ENCODE results near the gene APP. TPM values are rescaled to one million over a fixed set of nuclear protein-coding genes. Genes with fewer than 3 reads are reported as not detected.
A peak's percentile ranks its signal among the peaks of the same experiment; 100 is the strongest.

Gene APP
- total RNA-seq, 1 experiment from 2014 or later: 560 TPM

- TF ChIP-seq CREB1 (CRISPR knock-in tag; IDR thresholded peaks at IDR 0.05): no peak
- no peak for TF ChIP-seq NR1H2 (CRISPR knock-in tag; IDR thresholded peaks at IDR 0.05)
Measured at GRCh38 chr21:25965951-25966707, 204.4 kb downstream of the APP start (continued).

GRCh38 chr21:25964926-25965325 lies 205.6 kb downstream of the APP start:
- ATAC-seq (no peak), DNase-seq (ENCODE audit: low spot score) (no peak)
- TF ChIP-seq GTF2I (CRISPR knock-in tag; conservative IDR thresholded peaks at IDR 0.05): no peak
- TF ChIP-seq ZNF416 (CRISPR knock-in tag; IDR thresholded peaks at IDR 0.05): no peak
- no peak for TF ChIP-seq ZBTB21 (CRISPR knock-in tag; IDR thresholded peaks at IDR 0.05; ENCODE audit: borderline replicate concordance)
- TF ChIP-seq ZNF317 (CRISPR knock-in tag; IDR thresholded peaks at IDR 0.05; ENCODE audit: borderline replicate concordance, low read depth): no peak
- no peak for TF ChIP-seq ZNF263 (CRISPR knock-in tag; IDR thresholded peaks at IDR 0.05; ENCODE audit: low read depth)
- no peak for TF ChIP-seq SOX15 (CRISPR knock-in tag; IDR thresholded peaks at IDR 0.05)
- TF ChIP-seq USF2 (CRISPR knock-in tag; IDR thresholded peaks at IDR 0.05): no peak
- no peak for TF ChIP-seq ARID4B (CRISPR knock-in tag; IDR thresholded peaks at IDR 0.05; ENCODE audit: borderline replicate concordance)
- no peak for TF ChIP-seq NFYB (CRISPR knock-in tag; conservative IDR thresholded peaks at IDR 0.05; ENCODE audit: low read depth)
- Mint-ChIP-seq H3K9me3 (no peaks in the 10 kb centered on the region), H3K27me3 (ENCODE audit: low read depth) (no peaks in the 10 kb centered on the region), H3K4me1 (peaks cover 77% of the 10 kb centered on the region), H3K36me3 (peaks cover 42% of the 10 kb centered on the region), H3K27ac (0 out of 2 replicates have a peak overlapping the region, but pooled peaks have one; percentile 2), H3K4me3 (no peak overlapping the region)
- POLR2A ChIA-PET: no interaction called here
- CTCF ChIA-PET: no interaction called here

GRCh38 chr21:25964015-25964414 lies 206.6 kb downstream of the APP start:
- TF ChIP-seq SOX15 (CRISPR knock-in tag; IDR thresholded peaks at IDR 0.05) (no peak), ZSCAN18 (CRISPR knock-in tag; IDR thresholded peaks at IDR 0.05) (no peak), ELF4 (CRISPR knock-in tag; IDR thresholded peaks at IDR 0.05; ENCODE audit: low read depth) (no peak), ZNF396 (CRISPR knock-in tag; IDR thresholded peaks at IDR 0.05; ENCODE audit: borderline replicate concordance) (no peak), NR2C2 (CRISPR knock-in tag; IDR thresholded peaks at IDR 0.05) (no peak), PREB (CRISPR knock-in tag; IDR thresholded peaks at IDR 0.05; ENCODE audit: borderline replicate concordance) (no peak), ZNF671 (CRISPR knock-in tag; IDR thresholded peaks at IDR 0.05) (no peak), JUN (CRISPR knock-in tag; IDR thresholded peaks at IDR 0.05) (no peak), ATF1 (CRISPR knock-in tag; IDR thresholded peaks at IDR 0.05) (no peak), MLX (CRISPR knock-in tag; IDR thresholded peaks at IDR 0.05) (no peak), EMX1 (CRISPR knock-in tag; IDR thresholded peaks at IDR 0.05) (no peak), HMGXB4 (CRISPR knock-in tag; IDR thresholded peaks at IDR 0.05) (no peak), GABPB1 (CRISPR knock-in tag; IDR thresholded peaks at IDR 0.05) (no peak)
- Mint-ChIP-seq H3K4me1 (peaks cover 81% of the 10 kb centered on the region), H3K27me3 (ENCODE audit: low read depth) (no peaks in the 10 kb centered on the region; the same call in 1 of the 2 replicates), H3K36me3 (peaks cover 43% of the 10 kb centered on the region), H3K9me3 (no peaks in the 10 kb centered on the region), H3K27ac (peak overlapping the region; percentile 84), H3K4me3 (no peak overlapping the region)
- ChIA-PET CTCF (no interaction called here), POLR2A (no interaction called here)
- DNase-seq (ENCODE audit: low spot score) (no peak), ATAC-seq (no peak)
